ENCODE data around the gene HOXC11.
A peak's percentile ranks its signal among the peaks of the same experiment; 100 is the strongest.

HOXC11 gene

GRCh38 chr12:53971129-53971528 lies 1.8 kb upstream of the HOXC11 start:
- no peak for TF ChIP-seq CTCF (IDR thresholded peaks at IDR 0.05; ENCODE audit: low read depth, low read length, missing control alignments)
- DNase-seq (ENCODE audit: extremely low read depth, low read depth), result no peak
- no peak overlapping the region for H3K4me3 ChIP-seq (replicated peaks; ENCODE audit: low read depth, low read length)

- no peak for TF ChIP-seq CTCF (IDR thresholded peaks at IDR 0.05; ENCODE audit: low read depth, low read length, missing control alignments)
- no peak overlapping the region for H3K4me3 ChIP-seq (replicated peaks; ENCODE audit: low read depth, low read length)
- DNase-seq (ENCODE audit: extremely low read depth, low read depth), result no peak
Measured at GRCh38 chr12:53971686-53972085, 1.2 kb upstream of the HOXC11 start.

GRCh38 chr12:53972152-53972702 lies 699 bp upstream of the HOXC11 start:
- peak overlapping the region; percentile 47 for H3K4me3 ChIP-seq (replicated peaks; ENCODE audit: low read depth, low read length)
- TF ChIP-seq CTCF (IDR thresholded peaks at IDR 0.05; ENCODE audit: low read depth, low read length, missing control alignments), result no peak
- no peak for DNase-seq (ENCODE audit: extremely low read depth, low read depth)

- DNase-seq (ENCODE audit: extremely low read depth, low read depth), result no peak
- peak overlapping the region; percentile 47 for H3K4me3 ChIP-seq (replicated peaks; ENCODE audit: low read depth, low read length)
- no peak for TF ChIP-seq CTCF (IDR thresholded peaks at IDR 0.05; ENCODE audit: low read depth, low read length, missing control alignments)
Measured at GRCh38 chr12:53973236-53974042, 513 bp downstream of the HOXC11 start.

- peak within 1 kb of the TSS; percentile 47 for H3K4me3 ChIP-seq (replicated peaks; ENCODE audit: low read depth, low read length)
- no peak for TF ChIP-seq CTCF (IDR thresholded peaks at IDR 0.05; ENCODE audit: low read depth, low read length, missing control alignments)
- DNase-seq (ENCODE audit: extremely low read depth, low read depth), result no peak
Measured at GRCh38 chr12:53974084-53975063, 1.4 kb downstream of the HOXC11 start, which contains the start of gene HOTAIR. Gene HOTAIR (minus strand): TSS chr12:53974954.

GRCh38 chr12:53975064-53975471 lies 2.1 kb downstream of the HOXC11 start:
- DNase-seq (ENCODE audit: extremely low read depth, low read depth), result no peak
- H3K4me3 ChIP-seq (replicated peaks; ENCODE audit: low read depth, low read length), result peak overlapping the region; percentile 47
- TF ChIP-seq CTCF (IDR thresholded peaks at IDR 0.05; ENCODE audit: low read depth, low read length, missing control alignments), result no peak
